K562 (cell line): ENCODE results near the gene GRHPR. TPM values are rescaled to one million over a fixed set of nuclear protein-coding genes. Genes with fewer than 3 reads are reported as not detected.

Experiments used
- CCNT2 ChIP-seq: IDR thresholded peaks from 2 replicates; pipeline ENCODE4 v1.6.1; 2011; ENCODE audit warnings: borderline replicate concordance, low read depth, mild to moderate bottlenecking, moderate library complexity, mixed read lengths, low read length; ENCODE audit not compliant: insufficient read length; ENCODE audit errors: extremely low read depth
- FOXA3 ChIP-seq, 2 experiments: fragments of 450-650 bp in 1 of 2; sonication (generic) in 1 of 2; formaldehyde crosslinking; IDR thresholded peaks in 1 of 2; conservative IDR thresholded peaks in 1 of 2; 2 replicates each; pipeline versions ENCODE4 v1.4.0 to v1.8.0; 2020 to 2022; ENCODE audit warnings: mild to moderate bottlenecking in 2 of 2, missing genetic modification reagents in 1 of 2
- MEF2A ChIP-seq: IDR thresholded peaks from 2 replicates; pipeline ENCODE4 v1.6.1; 2011; ENCODE audit warnings: low read depth, mild to moderate bottlenecking, low read length, moderate library complexity; ENCODE audit not compliant: control insufficient read depth
- SMARCA5 ChIP-seq: fragments of 450-650 bp; IDR thresholded peaks from 2 replicates; pipeline ENCODE4 v1.6.1; 2016
- SRF ChIP-seq, 2 experiments: fragments of 250-450, 450-650 bp in 1 of 2; sonication (Bioruptor Pico) in 1 of 2; sonication (generic) in 1 of 2; formaldehyde crosslinking; IDR thresholded peaks; 2 replicates each; pipeline versions ENCODE4 v1.5.0 to v1.5.1; 2020 to 2022; ENCODE audit warnings: mild to moderate bottlenecking in 1 of 2, missing genetic modification reagents in 1 of 2
- ZNF431 ChIP-seq: sonication (generic); formaldehyde crosslinking; IDR thresholded peaks from 2 replicates; pipeline ENCODE4 v1.8.0; 2022; ENCODE audit warnings: mild to moderate bottlenecking, missing genetic modification reagents
- polyA plus RNA-seq, 8 experiments: library from polyadenylated mRNA; depleted of rRNA in 4 of 8; stranded (reverse) in 5 of 8; unstranded in 3 of 8; fragments of >200 nt; fragmentation: Nextera tagmentation in 2 of 8; fragmentation: Illumina TruSeq in 1 of 8; extraction: Ambion mirVana in 2 of 8; extraction: Trizol in 1 of 8; gene quantifications; 2 replicates each; pipeline versions ENCODE4 v1.2.1 to v1.2.3, GENCODE V29; 2011 to 2014; ENCODE audit warnings: inconsistent platforms in 1 of 8, missing spikeins in 1 of 8
- total RNA-seq, 7 experiments: library from RNA; depleted of rRNA in 6 of 7; stranded (reverse); fragments of >200 nt in 6 of 7; fragmentation: Illumina TruSeq in 2 of 7; extraction: Trizol in 2 of 7; gene quantifications; 2 replicates each; pipeline versions ENCODE4 v1.2.1 to v1.2.3, GENCODE V29; 2011 to 2021; ENCODE audit warnings: low replicate concordance in 1 of 7
- TF ChIP-seq, protein P1 (sequence below), 3 experiments: fragments of 200-800 bp in 1 of 3; fragments of 250-450 bp in 1 of 3; fragments of 450-650 bp in 1 of 3; sonication (Bioruptor Pico) in 1 of 3; sonication (Bioruptor generic) in 1 of 3; formaldehyde crosslinking in 1 of 3; IDR thresholded peaks; 2 replicates each; pipeline versions ENCODE4 v1.6.1 to v1.8.0; 2016 to 2022; ENCODE audit warnings: mild to moderate bottlenecking in 2 of 3, missing genetic modification characterization in 2 of 3, missing compliant biosample characterization in 1 of 3, moderate library complexity in 1 of 3
- TF ChIP-seq, protein P2 (sequence below), 2 experiments: fragments of 450-650 bp; formaldehyde crosslinking in 1 of 2; IDR thresholded peaks; 2 replicates each; pipeline versions ENCODE4 v1.4.0 to v1.6.1; 2014 to 2020; ENCODE audit warnings: mild to moderate bottlenecking in 2 of 2, borderline replicate concordance in 1 of 2, low read depth in 1 of 2
- TF ChIP-seq, protein P3 (sequence below), 2 experiments: fragments of 450-650 bp; IDR thresholded peaks; 2 replicates each; pipeline ENCODE4 v1.6.1; 2016

The GRHPR gene
- total and polyA plus RNA-seq, 9 of the 15 experiments (the other 6 are each of a cell fraction or from before 2014, with no cell fraction given): 38.9 to 144 (median 120) TPM

DNA sequence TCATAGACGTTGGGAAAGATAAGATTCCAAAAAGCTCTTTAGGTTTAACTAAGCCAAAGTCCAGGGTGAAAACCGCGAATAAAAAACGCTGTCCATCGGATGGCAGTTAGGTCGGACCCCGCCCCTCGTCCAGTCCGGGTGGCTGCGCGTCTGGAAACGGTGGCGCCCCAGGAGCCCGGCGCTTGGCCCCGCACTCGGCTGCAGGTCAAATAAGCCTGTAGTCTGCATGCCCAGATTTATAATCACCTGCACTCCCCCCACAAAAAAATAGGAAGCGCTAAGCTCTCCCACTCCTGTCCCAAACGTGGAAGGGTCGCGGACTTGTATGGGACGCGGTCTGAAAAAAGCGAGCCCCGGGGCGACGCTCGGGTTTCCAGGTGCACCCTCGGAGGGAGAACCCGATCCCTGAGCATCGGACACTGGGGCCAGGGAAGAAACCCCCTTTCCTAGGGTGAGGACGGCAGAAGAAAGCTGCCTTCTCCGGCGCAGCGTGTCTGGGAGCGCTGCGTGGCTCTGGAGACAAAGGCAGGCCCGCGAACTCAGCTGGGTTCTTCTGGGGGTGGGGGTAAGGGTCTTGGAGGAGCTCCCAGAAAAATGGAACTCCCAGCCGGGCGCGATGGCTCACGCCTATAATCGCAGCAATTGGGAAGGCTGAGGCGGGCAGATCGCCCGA lies 43.7 kb downstream of the GRHPR start (continued):
- TF ChIP-seq, protein P1, sequence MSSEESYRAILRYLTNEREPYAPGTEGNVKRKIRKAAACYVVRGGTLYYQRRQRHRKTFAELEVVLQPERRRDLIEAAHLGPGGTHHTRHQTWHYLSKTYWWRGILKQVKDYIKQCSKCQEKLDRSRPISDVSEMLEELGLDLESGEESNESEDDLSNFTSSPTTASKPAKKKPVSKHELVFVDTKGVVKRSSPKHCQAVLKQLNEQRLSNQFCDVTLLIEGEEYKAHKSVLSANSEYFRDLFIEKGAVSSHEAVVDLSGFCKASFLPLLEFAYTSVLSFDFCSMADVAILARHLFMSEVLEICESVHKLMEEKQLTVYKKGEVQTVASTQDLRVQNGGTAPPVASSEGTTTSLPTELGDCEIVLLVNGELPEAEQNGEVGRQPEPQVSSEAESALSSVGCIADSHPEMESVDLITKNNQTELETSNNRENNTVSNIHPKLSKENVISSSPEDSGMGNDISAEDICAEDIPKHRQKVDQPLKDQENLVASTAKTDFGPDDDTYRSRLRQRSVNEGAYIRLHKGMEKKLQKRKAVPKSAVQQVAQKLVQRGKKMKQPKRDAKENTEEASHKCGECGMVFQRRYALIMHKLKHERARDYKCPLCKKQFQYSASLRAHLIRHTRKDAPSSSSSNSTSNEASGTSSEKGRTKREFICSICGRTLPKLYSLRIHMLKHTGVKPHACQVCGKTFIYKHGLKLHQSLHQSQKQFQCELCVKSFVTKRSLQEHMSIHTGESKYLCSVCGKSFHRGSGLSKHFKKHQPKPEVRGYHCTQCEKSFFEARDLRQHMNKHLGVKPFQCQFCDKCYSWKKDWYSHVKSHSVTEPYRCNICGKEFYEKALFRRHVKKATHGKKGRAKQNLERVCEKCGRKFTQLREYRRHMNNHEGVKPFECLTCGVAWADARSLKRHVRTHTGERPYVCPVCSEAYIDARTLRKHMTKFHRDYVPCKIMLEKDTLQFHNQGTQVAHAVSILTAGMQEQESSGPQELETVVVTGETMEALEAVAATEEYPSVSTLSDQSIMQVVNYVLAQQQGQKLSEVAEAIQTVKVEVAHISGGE (CRISPR knock-in tag; IDR thresholded peaks at IDR 0.05): no peak
- no peak for TF ChIP-seq SRF (CRISPR knock-in tag; IDR thresholded peaks at IDR 0.05)
- TF ChIP-seq, protein P2, sequence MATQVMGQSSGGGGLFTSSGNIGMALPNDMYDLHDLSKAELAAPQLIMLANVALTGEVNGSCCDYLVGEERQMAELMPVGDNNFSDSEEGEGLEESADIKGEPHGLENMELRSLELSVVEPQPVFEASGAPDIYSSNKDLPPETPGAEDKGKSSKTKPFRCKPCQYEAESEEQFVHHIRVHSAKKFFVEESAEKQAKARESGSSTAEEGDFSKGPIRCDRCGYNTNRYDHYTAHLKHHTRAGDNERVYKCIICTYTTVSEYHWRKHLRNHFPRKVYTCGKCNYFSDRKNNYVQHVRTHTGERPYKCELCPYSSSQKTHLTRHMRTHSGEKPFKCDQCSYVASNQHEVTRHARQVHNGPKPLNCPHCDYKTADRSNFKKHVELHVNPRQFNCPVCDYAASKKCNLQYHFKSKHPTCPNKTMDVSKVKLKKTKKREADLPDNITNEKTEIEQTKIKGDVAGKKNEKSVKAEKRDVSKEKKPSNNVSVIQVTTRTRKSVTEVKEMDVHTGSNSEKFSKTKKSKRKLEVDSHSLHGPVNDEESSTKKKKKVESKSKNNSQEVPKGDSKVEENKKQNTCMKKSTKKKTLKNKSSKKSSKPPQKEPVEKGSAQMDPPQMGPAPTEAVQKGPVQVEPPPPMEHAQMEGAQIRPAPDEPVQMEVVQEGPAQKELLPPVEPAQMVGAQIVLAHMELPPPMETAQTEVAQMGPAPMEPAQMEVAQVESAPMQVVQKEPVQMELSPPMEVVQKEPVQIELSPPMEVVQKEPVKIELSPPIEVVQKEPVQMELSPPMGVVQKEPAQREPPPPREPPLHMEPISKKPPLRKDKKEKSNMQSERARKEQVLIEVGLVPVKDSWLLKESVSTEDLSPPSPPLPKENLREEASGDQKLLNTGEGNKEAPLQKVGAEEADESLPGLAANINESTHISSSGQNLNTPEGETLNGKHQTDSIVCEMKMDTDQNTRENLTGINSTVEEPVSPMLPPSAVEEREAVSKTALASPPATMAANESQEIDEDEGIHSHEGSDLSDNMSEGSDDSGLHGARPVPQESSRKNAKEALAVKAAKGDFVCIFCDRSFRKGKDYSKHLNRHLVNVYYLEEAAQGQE (IDR thresholded peaks at IDR 0.05; ENCODE audit: borderline replicate concordance): no peak
- TF ChIP-seq, protein P2 (CRISPR knock-in tag; IDR thresholded peaks at IDR 0.05; ENCODE audit: low read depth): no peak
- no peak for TF ChIP-seq FOXA3 (CRISPR knock-in tag; conservative IDR thresholded peaks at IDR 0.05 in 1 of 2, IDR thresholded peaks at IDR 0.05 in 1 of 2)
- TF ChIP-seq ZNF431 (CRISPR knock-in tag): 0 out of 2 replicates have a peak, but pooled peaks have one; percentile 35
- TF ChIP-seq MEF2A: no peak
- TF ChIP-seq, protein P3, sequence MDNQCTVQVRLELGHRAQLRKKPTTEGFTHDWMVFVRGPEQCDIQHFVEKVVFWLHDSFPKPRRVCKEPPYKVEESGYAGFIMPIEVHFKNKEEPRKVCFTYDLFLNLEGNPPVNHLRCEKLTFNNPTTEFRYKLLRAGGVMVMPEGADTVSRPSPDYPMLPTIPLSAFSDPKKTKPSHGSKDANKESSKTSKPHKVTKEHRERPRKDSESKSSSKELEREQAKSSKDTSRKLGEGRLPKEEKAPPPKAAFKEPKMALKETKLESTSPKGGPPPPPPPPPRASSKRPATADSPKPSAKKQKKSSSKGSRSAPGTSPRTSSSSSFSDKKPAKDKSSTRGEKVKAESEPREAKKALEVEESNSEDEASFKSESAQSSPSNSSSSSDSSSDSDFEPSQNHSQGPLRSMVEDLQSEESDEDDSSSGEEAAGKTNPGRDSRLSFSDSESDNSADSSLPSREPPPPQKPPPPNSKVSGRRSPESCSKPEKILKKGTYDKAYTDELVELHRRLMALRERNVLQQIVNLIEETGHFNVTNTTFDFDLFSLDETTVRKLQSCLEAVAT (IDR thresholded peaks at IDR 0.05): peak in 1 of 2 experiments; percentile 47; a peak in 1 of 4 replicates
- TF ChIP-seq SMARCA5: no peak
- TF ChIP-seq CCNT2: peak; percentile 28
